Islet precursor cell (in vitro differentiated cells): ENCODE results near the gene CSNK1G1.
"Not testable (repeated sequence)": the region's sequence is repeated elsewhere in the genome, so short reads cannot be mapped to it uniquely, and the experiment has no call there.

Experiments
- DNase-seq: peaks from one replicate; pipeline ENCODE4 v3.0.0-alpha.2; 2018

Gene CSNK1G1

DNA sequence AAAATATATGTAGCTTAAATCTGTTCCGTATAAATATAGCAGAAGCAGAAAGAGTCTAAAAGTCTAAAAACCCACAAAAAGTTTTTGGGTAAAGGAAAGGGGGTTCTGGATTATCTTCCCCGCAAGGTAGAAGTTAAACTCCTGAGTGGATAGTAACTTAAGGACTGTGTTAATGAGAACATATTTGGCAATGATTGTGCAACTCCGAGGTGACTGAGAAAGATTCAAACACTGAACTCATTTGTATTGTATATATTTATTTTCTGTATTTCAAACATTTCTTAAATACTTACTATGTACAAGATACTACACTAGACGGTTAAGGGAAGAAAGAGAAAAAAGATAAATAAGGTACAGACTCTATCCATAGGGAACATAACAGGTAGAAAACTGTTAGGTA, 120.4 kb downstream of the CSNK1G1 start:
- no peak for DNase-seq

DNA sequence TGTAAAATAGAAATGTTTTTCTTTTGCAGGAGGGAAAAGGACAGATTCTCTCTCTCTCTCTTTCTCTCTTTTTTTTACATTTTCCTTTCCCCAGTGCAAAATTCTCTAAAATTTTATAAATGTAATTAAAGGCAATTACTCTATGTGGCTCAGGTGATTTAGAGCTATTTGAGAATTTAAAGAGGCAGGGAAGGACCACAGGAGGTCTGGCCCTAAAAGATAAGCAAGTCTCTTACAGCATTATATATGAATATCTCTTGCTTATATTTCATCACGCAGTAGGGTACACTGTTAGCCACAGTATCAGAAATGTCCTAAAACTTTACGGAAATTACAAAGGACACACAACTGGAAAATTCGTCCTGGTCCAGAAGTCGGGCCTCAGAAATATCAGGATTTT, 122.7 kb downstream of the CSNK1G1 start:
- DNase-seq, result no peak

DNA sequence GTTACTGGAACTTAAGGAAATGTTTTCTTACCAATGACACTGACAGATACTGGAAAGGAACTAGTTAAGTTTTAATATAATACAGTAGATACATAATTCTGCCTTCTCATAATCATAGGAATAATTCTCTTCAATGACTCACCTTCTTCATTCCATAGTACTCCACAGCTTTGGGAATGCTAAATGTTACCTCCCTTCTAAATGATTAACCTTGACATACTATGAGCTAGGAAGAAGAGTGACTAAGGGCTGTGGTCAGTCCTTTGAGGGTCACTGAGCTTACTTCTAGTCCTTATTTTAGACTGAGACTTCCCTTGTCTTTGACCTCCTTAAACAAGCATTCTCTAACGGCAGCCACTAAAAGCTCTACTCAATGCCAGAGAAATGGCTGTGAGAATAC, 123.6 kb downstream of the CSNK1G1 start:
- no peak for DNase-seq

DNA sequence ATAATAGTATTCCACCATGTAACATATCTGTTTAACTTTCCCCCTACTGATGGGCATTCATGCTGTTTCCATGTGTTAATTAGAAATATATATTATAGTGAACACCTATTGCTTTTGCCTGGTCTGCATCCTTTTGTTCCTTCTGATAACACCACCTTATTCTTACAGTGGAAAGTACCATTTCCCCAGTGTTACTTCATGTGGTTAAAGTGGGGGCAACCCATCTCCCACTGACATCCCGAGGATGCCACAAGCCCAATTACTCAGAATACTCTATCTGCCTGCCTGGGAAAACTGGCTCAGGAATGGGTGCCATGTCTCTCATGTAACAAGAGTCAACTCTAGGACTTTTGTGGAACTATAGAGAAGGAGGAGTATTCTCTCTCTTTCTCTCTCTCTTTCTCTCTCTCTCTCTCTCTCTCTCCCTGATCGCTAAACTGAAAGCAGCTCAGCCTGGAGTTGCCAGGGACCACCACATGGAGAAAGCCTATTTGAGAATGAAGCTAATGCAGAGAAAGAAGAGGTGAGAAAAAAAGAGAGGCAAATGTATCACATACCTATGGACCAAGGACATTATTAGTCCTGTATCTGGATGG, 126.7 kb downstream of the CSNK1G1 start:
- DNase-seq, result no peak

DNA sequence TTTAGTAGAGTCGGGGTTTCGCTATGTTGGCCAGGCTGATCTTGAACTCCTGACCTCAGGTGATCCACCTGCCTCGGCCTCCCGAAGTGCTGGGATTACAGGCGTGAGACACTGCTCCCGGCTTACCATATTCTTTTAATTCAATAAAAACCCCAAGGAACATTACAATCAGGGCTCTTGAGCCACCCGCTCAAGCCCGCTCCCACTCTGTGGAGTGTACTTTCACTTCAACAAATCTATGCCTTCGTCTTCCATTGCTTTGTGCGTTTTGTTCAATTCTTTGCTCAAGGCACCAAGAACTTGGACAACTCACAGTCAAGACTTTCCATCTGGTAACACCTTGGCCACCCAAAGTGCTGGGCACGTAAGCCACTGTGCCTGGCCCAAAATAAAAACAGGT, 130.2 kb downstream of the CSNK1G1 start:
- no peak for DNase-seq

DNA sequence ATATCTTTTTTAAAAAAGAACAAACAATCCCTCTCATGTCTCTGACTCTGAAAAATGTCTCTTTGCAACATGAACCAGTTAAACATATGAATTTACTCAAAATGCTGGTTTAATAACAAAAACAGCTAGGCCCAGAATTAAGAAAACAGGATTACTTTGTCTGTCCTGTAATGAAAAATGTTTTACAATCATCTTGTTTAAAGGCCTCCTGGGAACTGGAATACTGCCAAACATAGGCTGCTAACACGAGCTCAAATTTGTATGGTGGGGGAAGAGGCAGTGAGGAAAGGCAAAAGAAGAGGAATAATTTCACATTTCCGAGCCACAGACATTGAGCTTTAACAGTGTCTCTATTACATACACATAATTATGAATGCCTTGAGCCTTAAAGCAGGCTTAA, 131.5 kb downstream of the CSNK1G1 start:
- no peak for DNase-seq

DNA sequence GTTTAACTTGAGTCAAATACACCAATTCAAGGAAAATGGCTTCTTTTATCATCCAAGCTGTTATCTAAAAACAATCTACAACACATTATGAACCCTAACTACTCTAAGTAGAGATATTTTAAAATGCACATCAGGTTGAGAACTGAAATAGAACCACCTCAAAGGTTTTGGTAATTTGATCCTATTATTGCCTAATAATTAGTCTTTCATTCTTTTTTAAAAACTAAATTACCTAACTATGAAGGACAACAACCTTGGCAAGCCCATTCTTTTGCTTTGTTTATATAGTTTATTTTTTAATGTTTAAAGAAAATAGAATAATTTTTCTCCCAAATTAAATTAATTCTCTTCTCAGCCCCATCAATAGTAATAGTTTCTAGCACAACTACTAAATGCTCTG, 132.1 kb downstream of the CSNK1G1 start:
- no peak for DNase-seq

DNA sequence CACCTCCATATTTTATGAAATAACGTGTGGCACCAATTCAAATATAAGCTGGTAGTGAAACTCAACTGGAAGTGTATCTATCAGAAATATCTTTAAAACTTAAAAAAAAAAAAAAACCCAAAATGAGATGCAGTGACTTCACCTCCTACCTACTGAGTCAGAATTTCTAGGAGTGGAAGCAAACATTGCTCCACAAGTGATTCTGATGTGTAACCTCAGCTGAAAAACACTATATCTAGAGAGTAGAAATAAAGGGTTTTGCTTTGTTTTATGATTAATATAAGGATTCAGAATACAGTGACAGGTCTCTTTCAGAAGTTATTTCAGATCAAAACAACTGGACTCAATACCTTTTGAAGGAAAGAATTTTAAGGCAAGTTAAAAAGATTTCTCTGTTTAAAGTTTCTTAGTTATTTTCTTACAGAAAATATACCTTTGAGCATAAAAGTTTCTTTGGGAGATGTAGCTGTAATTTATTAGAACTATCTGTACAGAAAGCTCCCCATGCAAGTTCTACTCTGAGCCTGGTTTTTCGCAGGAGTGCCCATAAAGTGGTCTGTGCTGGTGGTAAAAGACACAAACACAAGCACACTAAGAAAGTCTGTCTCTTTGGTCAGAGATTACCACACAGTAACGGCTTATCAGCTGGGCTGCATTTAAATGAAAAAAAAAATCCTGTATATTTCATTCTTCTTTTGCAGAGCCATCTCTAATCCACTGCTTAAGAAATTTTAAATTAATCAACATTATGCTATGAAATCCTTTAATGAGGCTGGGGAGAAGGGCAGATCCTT, 133.2 kb downstream of the CSNK1G1 start:
- DNase-seq, result no peak

DNA sequence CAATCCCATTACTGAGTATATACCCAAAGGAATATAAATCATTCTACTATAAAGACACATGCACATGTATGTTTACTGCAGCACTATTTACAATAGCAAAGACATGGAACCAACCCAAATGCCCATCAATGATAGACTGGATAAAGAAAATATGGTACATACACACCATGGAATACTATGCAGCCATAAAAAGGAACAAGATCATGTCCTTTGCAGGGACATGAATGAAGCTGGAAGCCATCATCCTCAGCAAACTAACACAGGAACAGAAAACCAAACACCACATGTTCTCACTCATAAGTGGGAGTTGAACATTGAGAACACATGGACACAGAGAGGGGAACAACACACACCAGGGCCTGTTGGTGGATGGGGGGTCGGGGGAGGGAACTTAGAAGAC, 134.1 kb downstream of the CSNK1G1 start:
- not testable (repeated sequence) for DNase-seq

DNA sequence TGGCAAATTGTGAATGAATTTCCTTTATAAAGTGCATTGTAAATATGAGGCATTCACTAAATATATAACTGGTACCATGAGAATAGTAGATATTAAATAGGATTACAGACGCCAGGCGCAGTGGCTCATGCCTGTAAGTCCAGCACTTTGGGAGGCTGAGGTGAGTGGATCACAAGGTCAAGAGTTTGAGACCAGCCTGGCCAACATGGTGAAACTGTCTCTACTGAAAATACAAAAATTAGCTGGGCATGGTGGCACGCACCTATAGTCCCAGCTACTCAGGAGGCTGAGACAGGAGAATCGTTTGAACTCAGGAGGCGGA, 138.6 kb downstream of the CSNK1G1 start:
- DNase-seq, result not testable (repeated sequence)

DNA sequence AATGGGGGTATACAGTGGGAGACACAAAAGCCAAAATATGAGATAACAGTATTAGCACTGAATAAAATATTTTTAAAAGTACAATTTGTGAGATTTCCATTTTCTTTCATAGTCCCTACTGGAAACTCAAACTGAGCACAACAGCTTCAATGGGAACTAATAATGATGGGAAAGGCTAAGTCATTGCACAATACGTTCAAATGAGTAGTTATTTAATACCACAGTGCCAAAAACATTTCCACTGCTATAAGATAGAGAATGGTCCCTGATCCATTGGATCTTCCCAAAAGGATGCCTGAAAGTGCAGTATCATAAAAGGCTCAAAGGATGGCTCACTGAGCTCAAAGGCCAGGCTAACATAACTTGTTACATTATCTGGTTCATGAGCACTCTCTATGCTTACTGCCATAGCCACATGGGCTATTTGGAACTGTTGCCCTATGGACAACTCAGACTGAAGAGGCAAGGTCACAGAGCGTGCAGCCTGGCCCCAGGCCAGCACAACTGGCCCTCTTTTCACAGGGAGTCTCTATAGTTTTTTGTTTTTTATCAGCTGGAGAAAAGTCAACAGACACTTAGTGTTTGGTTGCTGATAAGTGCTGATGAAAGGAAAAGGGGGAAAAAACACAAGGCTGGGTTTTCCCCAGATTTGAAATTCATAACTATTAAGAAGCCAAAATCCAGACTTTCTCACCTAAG, 139.1 kb downstream of the CSNK1G1 start:
- no peak for DNase-seq

DNA sequence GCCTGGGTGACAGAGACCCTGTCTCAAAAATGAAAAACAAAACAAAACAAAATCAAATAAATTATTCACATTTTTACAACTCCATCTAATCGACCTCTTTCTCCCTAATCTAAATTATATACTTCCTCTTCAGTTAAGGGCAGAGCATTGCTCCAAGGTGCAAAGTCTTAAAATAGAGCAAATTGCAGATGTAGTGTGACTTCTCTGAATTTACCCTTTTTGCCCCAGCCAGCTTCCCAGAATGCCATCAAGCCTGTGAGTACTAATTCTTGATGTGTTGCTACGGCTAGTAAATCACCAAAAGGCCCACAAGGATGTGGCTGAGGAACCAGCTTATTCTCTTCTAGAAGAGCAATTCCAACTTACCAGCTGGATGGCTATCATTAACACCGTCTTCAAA, 139.8 kb downstream of the CSNK1G1 start:
- no peak for DNase-seq

DNA sequence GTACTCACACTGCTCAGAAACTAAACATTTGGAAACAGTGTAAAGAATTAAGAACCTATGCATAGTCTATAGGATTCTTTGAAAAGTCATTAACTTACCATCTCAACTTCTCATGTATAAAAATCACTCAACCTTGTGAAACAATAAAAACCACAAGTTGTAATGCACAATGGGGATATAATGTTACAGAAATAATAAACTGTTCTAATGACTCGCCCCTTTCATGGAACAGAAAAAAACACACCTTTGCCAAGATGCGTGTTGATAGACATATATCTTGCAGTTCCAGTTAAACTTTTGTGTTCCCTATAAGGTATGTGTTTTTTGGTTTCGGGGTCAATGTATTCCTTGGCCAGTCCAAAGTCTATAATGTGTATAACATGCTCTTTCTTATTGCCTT, 142.3 kb downstream of the CSNK1G1 start:
- no peak for DNase-seq

DNA sequence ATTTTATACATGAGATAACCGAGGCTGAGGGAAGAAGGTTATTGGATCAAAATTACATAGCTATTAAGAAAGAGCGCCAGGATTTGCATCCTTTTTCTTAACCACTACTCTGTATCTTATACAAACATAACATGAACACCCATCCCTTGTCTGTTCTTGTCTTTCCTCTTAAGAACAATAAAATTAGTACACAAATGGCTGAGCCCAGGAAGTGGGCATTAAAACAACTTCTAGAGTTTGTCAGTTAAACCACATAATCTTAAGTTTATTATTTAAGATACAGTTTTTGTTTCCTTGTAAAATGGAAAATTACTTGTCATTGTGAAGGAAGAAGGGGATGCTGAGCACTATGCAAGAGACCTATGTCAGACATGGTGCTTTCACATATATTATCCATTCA, 144.3 kb downstream of the CSNK1G1 start:
- no peak for DNase-seq

DNA sequence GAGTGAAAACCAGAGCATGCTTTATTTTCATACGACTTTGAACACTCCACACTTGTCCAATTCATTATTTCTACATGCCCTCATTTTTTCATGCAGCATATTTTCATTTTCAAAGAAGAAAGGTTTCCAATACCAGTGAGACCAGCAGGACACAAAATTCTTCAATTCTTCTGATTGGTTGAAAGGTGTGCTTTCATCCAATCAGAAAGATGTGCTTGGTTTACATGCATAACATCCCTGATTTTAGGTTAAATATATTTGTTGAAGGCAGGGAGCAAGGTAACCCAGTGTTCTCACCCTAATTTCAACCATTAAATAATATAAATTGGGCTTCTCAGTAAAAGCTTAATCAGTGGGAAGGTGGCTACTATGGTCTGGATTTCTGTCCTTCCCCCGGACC, 145.6 kb downstream of the CSNK1G1 start:
- DNase-seq, result no peak

DNA sequence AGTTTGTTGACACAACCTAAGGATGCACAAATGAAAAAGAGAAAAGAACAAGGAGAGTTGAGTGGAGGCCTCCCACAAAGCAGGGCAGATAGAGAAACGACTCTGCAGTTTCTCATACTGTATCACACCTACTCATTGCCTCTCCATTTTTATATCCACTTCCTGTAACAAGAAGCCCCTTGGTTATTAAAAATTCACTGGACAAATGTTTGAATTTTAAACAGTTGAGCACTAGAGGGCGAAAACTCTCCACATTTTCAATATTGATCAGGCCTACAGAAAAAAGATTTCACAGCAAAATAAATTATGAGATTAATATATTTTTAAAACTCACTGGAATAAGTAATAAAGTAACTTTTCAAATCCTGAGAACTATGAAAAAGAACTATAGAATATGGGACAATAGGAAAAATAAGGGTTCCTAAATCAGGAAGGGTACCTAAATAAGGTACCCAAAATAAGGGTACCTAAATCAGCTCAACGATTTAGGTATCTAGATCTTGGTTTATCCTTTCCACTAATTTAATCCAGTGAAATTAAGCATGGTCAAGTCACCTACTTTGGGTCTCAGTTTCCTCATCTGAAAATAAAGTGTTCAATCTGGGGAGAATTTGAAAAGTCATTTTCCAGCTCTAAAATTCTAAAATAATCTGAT, 146.2 kb downstream of the CSNK1G1 start:
- no peak for DNase-seq

DNA sequence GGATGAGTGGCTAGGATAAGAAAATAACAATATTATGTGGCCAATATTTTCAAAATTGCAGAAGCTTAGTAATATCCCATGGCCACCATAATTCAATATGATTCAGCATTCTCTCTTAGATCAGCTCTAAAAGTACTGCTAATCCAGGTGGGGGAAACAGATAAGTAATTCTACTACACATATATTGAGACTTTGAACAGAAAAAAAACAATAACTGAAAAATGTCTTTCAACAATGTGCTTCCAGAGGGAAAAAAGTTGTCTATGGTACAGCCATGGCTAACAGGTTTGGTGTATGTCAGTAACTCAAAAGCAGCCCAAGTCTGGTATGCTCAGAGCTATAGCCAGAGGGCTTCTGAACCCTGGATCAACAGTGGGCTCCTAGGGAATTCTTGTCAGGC, 150.8 kb downstream of the CSNK1G1 start:
- no peak for DNase-seq

DNA sequence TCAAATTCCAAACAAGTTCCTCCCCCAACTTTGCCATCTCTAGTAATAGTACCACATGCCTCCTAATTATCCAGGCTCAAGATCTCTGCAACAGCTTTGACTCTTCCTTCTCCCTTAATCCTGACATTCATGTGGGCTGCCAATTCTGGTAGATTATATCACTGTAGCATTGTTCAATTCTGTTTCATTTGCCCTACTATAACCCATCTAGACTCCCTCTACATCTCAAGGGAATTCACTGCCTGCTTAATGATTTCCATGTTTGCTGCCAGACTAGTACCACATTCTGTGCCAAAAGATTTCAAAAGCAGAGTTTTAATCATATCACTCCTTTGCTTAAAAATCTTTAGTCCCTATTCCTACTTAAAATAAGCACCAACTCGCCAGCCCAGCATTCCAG, 158.5 kb downstream of the CSNK1G1 start:
- DNase-seq, result no peak

DNA sequence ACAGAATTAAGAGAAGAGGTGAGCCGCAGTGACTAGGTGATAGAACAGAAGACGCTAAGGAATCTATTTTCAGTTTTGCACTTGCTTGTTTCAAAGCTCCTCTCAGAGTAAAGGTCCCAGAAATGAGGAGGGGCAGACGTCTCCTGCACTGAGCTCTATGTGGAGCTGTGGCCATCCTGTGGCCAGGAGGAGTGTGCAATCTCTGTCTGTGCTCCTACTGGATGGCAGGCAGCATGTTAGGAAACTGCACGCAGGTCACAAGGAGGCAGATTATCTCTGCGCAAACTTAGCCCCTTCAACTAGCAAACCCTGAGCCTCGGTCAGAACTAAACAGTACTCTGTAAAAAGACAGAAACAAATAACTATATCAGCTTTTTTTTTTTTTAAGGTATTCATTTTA, 162.0 kb downstream of the CSNK1G1 start:
- peak; percentile 61 for DNase-seq

DNA sequence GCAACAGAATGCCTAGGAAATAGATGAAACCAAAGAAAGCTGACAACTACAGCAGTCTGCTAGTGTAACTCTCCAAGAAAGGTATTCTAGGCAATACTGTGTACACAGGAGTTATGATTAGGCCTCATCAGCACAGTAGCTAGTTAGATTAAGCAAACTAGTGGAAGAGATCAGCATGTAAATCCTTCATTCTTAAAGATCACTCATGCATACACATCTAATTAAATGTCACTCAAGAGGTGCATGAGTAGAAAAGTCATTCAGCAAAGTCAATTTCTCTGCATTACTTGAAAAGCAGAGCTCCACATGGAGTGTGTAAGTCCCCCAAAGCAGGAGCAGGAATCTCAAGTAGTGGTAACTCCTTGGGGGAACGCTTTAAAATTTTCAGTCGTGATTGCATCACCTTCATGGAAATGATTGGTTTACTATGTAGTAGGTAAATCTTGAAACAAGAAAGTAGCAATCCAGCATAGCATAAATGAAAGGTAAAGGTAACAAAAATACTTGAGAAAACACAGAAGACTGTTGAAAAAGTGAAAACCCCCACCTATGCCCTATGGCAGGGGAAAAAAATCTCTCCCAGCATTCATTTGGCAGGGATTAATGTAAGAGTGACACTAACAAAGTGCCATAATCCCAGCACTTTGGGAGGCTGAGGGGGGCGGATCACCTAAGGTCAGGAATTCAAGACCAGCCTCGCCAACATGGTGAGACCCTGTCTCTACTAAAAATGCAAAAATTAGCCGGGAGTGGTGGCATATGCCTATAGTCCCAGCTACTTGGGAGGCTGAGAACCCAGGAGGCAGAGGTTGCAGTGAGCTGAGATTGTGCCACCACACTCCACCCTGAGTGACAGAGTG, 163.8 kb downstream of the CSNK1G1 start:
- DNase-seq, result no peak

DNA sequence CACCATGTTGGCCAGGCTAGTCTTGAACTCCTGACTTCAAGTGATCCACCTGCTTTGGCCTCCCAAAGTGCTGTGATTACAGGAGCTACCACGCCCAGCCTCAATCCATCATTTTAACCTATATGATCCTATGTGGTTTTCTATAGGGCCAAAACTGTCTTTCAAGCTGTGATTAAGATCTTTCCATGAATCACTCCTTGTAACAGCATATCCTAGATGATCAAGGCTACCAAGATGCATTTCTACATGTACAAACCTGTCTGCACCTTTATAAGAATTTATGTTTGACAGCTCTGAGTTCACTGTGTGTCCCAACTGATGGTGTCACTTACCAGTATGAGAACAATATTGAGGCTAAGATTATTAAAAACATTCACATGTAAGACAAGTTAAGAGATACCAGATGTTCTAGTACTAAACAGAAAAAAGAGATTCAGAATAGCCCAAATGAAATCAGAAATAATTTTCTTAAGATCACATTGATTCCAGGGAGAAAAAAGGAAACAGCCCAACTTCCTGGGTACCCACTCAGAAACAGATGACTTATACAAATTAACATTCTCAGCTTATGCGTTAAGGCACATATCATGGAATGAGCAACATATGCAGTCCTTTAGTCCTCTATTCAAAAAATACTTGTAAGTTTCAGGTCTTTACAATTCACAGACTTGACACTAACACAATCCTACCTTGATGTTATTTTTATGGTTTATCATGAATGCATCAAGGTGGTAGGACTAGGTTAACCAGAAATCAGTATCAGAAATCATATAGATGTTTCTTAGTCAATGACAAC, 168.4 kb downstream of the CSNK1G1 start:
- DNase-seq, result no peak
